SH-SY5Y (cell line): ENCODE measurements around the gene TRIM24.

Experiments
- GATA2 ChIP-seq: IDR thresholded peaks from 2 replicates; pipeline ENCODE4 v1.6.1; 2011; ENCODE audit warnings: mild to moderate bottlenecking, low read depth, low read length
- GATA3 ChIP-seq: IDR thresholded peaks from 2 replicates; pipeline ENCODE4 v1.6.1; 2011; ENCODE audit warnings: low read depth, mild to moderate bottlenecking, low read length, moderate library complexity

DNA sequence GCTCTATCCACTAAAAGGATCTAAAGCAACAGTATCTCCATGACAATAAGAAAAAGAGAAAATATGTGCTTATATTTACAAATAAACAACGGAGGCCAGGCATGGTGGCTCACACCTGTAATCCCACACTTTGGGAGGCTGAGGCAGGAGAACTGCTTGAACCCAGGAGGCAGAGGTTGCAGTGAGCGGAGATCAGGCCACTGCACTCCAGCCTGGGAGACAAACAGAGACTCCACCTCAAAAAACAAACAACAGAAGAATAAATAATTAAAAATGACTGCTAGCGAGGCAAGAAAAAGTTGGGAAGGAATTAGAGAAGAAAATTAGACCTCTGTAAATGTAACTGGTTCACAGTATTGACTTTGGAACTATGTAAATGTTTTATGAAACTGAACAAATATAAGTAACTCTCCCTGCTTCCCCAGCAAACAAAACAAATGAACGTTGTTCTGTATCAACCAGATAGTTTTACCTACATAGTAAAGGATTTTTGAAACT is 17.1 kb downstream of the TRIM24 start:
- TF ChIP-seq GATA2 (no peak), GATA3 (no peak)
